HG02642 (cell line): ENCODE data around the gene SLC39A1.
"Not testable (repeated sequence)": the region's sequence is repeated elsewhere in the genome, so short reads cannot be mapped to it uniquely, and the experiment has no call there.

Experiments
- ATAC-seq: cut with Tn5 transposase; IDR thresholded peaks from one replicate; pipeline ENCODE4 v1.9.1; 2021; ENCODE audit warnings: mild to moderate bottlenecking; ENCODE audit not compliant: unreplicated experiment, poor library complexity

Gene SLC39A1, protein sequence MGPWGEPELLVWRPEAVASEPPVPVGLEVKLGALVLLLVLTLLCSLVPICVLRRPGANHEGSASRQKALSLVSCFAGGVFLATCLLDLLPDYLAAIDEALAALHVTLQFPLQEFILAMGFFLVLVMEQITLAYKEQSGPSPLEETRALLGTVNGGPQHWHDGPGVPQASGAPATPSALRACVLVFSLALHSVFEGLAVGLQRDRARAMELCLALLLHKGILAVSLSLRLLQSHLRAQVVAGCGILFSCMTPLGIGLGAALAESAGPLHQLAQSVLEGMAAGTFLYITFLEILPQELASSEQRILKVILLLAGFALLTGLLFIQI

DNA sequence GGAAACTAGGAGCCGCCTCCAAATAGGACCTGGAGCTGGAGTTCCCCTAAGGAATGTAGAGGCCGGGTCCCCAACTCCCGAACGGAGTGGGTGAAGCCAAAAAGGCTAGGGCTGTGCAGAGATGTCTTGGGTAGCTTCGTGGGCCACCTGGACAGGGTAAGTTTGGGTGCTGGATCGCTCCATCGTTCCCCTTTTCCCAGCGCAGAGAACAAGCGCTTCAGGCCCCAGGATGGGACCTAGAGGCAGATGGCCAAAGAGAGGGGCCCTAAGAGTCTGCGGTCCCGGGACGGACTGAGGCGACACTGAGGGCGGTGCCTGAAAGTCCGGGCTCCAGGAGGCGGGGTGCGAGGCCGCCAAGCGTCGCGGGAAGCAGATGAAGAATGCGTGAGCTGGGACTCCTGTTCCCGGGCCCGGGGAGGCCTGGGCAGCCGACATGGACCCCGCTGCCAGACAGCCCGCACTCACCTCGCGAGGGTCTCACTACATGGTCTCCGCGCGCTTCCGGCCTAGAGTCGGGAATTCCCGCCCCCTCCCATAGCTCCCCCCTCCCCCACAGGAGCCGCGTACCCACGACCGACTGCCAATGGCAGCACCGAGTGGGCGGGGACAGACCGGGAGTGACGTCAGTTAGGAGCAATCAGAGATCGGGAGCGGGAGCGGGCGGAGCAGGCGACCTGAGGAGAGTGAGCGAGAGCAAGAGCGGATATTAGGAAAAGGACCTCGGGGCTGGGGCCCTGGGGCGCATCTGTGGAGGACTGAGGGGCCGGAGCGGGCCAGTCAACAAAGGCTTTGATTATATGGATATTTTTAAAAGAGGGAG lies at the start of gene SLC39A1:
Gene SLC39A1, minus strand, starts transcription at position 508 of the 820 bp plus-strand sequence. CDS start 822 bp downstream, outside the sequence.
- ATAC-seq: peak; percentile 58

DNA sequence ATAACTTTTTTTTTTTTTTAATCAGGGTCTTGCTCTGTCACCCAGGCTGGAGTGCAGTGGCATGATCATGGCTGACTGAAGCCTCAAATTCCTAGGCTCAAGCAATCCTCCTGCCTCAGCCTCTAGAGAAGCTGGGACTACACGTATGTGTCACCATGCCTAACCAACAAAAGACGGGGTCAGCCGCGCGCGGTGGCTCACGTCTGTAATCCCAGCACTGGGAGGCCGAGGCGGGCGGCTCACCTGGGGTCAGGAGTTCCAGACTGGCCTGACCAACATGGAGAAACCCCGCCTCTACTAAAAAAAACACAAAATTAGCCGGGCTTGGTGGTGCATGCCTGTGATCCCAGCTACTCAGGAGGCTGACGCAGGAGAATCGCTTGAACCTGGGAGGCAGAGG lies 49.2 kb upstream of the SLC39A1 start:
- ATAC-seq: not testable (repeated sequence)

- no peak for ATAC-seq
Measured at GRCh38 chr1:154012129-154012528, 48.8 kb upstream of the SLC39A1 start.

GRCh38 chr1:154006136-154006535 lies 42.8 kb upstream of the SLC39A1 start:
- ATAC-seq: no peak

DNA sequence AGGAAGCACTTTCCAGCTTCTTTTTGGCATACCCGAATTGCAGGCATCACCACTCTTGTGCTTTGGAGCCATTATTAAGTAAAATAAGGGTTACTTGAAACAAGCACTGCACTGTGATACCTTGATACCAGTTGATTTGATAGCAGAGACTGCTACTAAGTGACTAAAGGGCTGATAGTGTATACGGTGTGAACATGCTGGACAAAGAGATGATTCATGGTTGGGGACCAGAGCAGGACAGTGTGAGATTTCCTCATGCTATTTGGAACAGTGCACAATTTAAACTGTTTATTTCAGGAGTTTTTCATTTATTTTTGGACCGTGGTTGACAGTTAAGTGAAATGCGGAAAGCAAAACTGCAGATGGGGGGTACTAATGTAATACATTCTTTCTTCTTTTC lies 37.1 kb upstream of the SLC39A1 start:
- no peak for ATAC-seq

DNA sequence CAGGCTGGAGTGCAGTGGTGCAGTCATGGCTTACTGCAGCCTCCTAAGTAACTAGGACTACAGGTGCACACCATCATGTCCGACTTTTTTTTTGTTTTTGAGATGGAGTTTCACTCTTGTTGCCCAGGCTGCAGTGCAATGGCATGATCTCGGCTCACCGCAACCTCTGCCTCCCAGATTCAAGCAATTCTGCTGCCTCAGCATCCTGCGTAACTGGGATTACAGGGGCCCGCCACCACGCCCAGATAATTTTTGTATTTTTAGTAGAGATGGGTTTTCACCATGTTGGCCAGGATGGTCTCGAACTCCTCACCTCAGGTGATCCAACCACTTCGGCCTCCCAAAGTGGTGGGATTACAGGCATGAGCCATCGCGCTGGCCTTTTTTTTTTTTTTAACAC lies 33.5 kb upstream of the SLC39A1 start:
- ATAC-seq: not testable (repeated sequence)

DNA sequence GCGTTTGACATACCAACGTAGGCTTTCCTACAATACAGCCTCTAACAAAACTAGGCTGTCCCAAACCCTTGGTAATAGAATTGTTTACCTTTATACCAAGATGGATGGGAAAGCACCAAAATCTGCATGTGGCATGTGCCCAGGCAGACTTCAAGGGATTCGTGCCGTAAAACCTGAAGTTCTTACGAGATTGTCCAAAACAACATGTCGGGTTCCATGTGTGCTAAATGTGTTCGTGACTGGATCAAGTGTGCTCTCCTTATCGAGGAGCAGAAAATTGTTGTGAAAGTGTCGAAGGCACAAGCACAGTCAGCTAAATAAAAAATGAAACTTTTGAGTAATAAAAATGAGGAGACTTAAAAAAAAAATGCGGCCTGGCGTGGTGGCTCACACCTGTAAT lies 32.3 kb upstream of the SLC39A1 start:
- ATAC-seq: no peak

DNA sequence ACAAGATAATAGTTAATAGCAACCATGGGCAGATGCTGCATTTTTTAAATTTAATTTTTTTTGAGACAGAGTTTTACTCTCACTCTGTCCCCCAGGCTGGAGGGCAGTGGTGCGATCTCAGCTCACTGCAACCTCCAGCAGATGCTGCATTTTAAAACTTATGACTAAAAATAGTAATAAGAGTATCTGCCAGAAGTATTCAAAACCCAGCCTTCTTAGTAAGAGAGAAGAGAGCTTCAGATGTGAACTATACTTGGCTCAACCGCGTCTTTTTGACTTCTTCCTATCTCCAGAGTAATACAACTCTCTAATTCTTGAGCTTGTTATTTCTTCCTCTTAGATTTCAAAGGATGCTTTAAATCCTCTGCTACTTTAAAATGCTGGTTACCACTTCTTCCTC lies 31.9 kb upstream of the SLC39A1 start:
- ATAC-seq: no peak

GRCh38 chr1:153991806-153992205 lies 28.5 kb upstream of the SLC39A1 start:
- no peak for ATAC-seq

DNA sequence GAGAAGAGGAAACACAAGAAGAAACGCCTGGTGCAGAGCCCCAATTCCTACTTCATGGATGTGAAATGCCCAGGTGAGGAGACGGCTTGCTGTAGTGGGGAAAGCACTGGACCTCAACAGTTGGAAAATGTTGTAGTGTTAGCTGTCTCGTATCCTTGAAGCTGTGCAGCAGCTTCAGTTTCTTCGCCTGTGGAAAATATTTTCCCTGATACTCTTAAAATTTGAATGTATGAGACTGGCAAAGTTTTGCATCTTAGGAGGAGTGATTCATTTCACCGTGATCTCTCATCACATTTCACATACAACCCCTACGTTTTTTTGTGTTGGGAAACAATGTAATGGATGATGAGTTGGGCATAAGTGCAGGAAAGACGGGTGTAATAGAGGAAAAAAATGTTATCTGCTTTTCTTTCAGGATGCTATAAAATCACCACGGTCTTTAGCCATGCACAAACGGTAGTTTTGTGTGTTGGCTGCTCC lies 27.9 kb upstream of the SLC39A1 start:
- no peak for ATAC-seq

DNA sequence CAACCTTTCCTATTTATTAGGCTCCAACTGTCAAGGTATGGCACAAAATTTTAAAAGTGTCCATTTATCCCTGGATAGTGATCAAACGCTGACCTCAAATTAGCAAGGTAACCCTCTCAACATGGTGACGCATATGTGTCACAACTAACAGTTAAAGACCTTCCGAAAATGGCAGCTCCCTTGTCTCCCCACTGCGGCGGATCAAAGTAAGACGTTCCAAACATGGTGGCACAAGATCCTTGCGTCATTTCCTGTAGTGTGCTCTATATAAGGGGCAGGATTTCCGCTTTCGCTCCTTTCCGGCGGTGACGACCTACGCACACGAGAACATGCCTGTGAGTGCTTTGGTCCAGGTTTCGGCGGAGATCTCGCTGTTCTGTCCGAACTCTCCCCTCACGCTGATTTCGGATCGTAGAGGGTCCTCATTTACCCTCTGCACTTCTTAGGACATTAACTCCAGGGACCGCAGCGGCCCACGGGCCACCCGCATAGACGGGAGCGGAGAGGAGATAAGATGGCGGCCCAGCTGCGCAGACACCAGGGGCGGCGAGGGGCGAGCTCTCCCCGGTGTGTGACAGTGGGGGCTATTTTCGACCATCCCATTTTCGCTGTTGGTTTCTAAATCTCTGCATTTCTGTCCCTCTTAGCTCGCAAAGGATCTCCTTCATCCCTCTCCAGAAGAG lies 27.3 kb upstream of the SLC39A1 start, which contains the start of gene RPS27:
Gene RPS27, plus strand, starts transcription at position 295 of the 683 bp plus-strand sequence. Its CDS starts 35 bp downstream, at position 330.
- ATAC-seq: peak; percentile 80

- ATAC-seq: no peak
Measured at GRCh38 chr1:153987621-153988020, 24.3 kb upstream of the SLC39A1 start.

- no peak for ATAC-seq
Measured at GRCh38 chr1:153985941-153986761, 22.8 kb upstream of the SLC39A1 start, which contains the start of gene RAB13. RAB13 (minus strand) TSS chr1:153986339; CDS start chr1:153986236, 103 bp downstream.

- no peak for ATAC-seq
Measured at GRCh38 chr1:153985341-153985912, 22.1 kb upstream of the SLC39A1 start.

- no peak for ATAC-seq
Measured at GRCh38 chr1:153984123-153984894, 21.0 kb upstream of the SLC39A1 start.

DNA sequence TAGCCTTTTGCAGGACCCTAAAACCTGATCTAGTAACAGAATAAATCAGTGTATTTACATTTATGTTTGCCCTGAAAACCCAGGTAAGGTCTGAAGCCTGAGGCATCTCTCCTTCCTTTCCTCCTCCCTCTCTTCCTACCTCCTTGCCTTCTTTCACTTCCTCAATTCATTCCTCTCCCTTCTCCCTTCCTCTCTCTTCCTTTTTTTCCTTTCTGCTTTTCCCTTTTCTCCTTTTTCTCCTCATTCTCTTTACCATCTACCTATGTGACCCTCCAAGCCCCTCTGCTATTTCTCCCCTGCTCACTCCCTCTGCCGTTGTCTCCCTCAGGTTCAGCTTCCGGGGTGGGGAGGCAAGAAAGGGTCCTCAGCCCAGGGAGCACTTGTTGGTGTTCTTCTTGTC lies 18.4 kb upstream of the SLC39A1 start:
- ATAC-seq: not testable (repeated sequence)

GRCh38 chr1:153979091-153979490 lies 15.8 kb upstream of the SLC39A1 start:
- ATAC-seq: not testable (repeated sequence)

- ATAC-seq: no peak
Measured at GRCh38 chr1:153978274-153978909, 15.1 kb upstream of the SLC39A1 start.
